K562 (cell line): ENCODE data around the gene SHB. TPM values are rescaled to one million over a fixed set of nuclear protein-coding genes. Genes with fewer than 3 reads are reported as not detected.

ENCODE experiments used
- C11orf30 ChIP-seq: fragments of 450-650 bp; IDR thresholded peaks from 2 replicates; pipeline ENCODE4 v1.6.1; 2016; ENCODE audit warnings: low read depth, mild to moderate bottlenecking
- CBFA2T2 ChIP-seq: fragments of 450-650 bp; conservative IDR thresholded peaks from 2 replicates; pipeline ENCODE4 v1.6.1; 2017; ENCODE audit warnings: mild to moderate bottlenecking
- E4F1 ChIP-seq: fragments of 250-450 bp; sonication (Bioruptor Pico); IDR thresholded peaks from 2 replicates; pipeline ENCODE4 v1.5.0; 2021; ENCODE audit warnings: mild to moderate bottlenecking, borderline replicate concordance
- MBD2 ChIP-seq: sonication (generic); IDR thresholded peaks from 2 replicates; pipeline ENCODE4 v1.6.1; 2016; ENCODE audit warnings: low read depth, borderline replicate concordance
- POLR2H ChIP-seq: IDR thresholded peaks from 2 replicates; pipeline ENCODE4 v1.6.1; 2016; ENCODE audit warnings: missing genetic modification characterization, low read depth, mild to moderate bottlenecking, control low read depth, missing compliant biosample characterization, moderate library complexity
- PTRF ChIP-seq: fragments of 450-650 bp; IDR thresholded peaks from 2 replicates; pipeline ENCODE4 v1.6.1; 2016; ENCODE audit warnings: mild to moderate bottlenecking, missing genetic modification characterization, missing compliant biosample characterization
- RBM25 ChIP-seq: fragments of 200-400 bp; formaldehyde crosslinking; IDR thresholded peaks from 2 replicates; pipeline ENCODE4 v1.6.1; 2018; ENCODE audit warnings: low read length, low read depth, moderate library complexity; ENCODE audit not compliant: severe bottlenecking
- SETDB1 ChIP-seq: IDR thresholded peaks from one replicate; pipeline ENCODE4 v1.6.1; 2012; ENCODE audit warnings: low read length, control low read depth, inconsistent platforms
- SNRNP70 ChIP-seq: fragments of 200-400 bp; formaldehyde crosslinking; optimal IDR thresholded peaks from 2 replicates; pipeline ENCODE3; 2017; ENCODE audit warnings: low read depth, low read length
- TBP ChIP-seq: optimal IDR thresholded peaks from 2 replicates; pipeline ENCODE3; 2011; ENCODE audit warnings: low read depth, low read length, improper control_type of control experiment
- THRAP3 ChIP-seq: fragments of 450-650 bp; IDR thresholded peaks from 2 replicates; pipeline ENCODE4 v1.6.1; 2016; ENCODE audit warnings: mild to moderate bottlenecking, inconsistent platforms, borderline replicate concordance
- XRCC3 ChIP-seq: fragments of 450-650 bp; IDR thresholded peaks from 2 replicates; pipeline ENCODE4 v1.6.1; 2017; ENCODE audit warnings: mild to moderate bottlenecking, moderate library complexity
- ZFPM2 ChIP-seq: fragments of 250-450 bp; sonication (Bioruptor Pico); IDR thresholded peaks from 2 replicates; pipeline ENCODE4 v1.5.1; 2022; ENCODE audit warnings: mild to moderate bottlenecking
- ZNF146 ChIP-seq: IDR thresholded peaks from one replicate; pipeline ENCODE4 v1.6.1; 2018; ENCODE audit warnings: missing compliant biosample characterization; ENCODE audit not compliant: unreplicated experiment
- polyA plus RNA-seq, 8 experiments: library from polyadenylated mRNA; depleted of rRNA in 4 of 8; stranded (reverse) in 5 of 8; unstranded in 3 of 8; fragments of >200 nt; fragmentation: Nextera tagmentation in 2 of 8; fragmentation: Illumina TruSeq in 1 of 8; extraction: Ambion mirVana in 2 of 8; extraction: Trizol in 1 of 8; gene quantifications; 2 replicates each; pipeline versions ENCODE4 v1.2.1 to v1.2.3, GENCODE V29; 2011 to 2014; ENCODE audit warnings: inconsistent platforms in 1 of 8, missing spikeins in 1 of 8
- total RNA-seq, 7 experiments: library from RNA; depleted of rRNA in 6 of 7; stranded (reverse); fragments of >200 nt in 6 of 7; fragmentation: Illumina TruSeq in 2 of 7; extraction: Trizol in 2 of 7; gene quantifications; 2 replicates each; pipeline versions ENCODE4 v1.2.1 to v1.2.3, GENCODE V29; 2011 to 2021; ENCODE audit warnings: low replicate concordance in 1 of 7
- TF ChIP-seq, protein P1 (sequence below): fragments of 150-350 bp; IDR thresholded peaks from 2 replicates; pipeline ENCODE4 v1.6.1; 2014; ENCODE audit warnings: low read depth, mild to moderate bottlenecking, low read length, borderline replicate concordance
- TF ChIP-seq, protein P2 (sequence below): fragments of 450-650 bp; conservative IDR thresholded peaks from 2 replicates; pipeline ENCODE4 v1.6.1; 2016; ENCODE audit warnings: missing genetic modification characterization, low read depth, mild to moderate bottlenecking, missing compliant biosample characterization, moderate library complexity
- TF ChIP-seq, protein P3 (sequence below): fragments of 250-450 bp; sonication (Bioruptor Pico); IDR thresholded peaks from 2 replicates; pipeline ENCODE4 v1.8.0; 2022; ENCODE audit warnings: moderate library complexity, mild to moderate bottlenecking, inconsistent platforms
- TF ChIP-seq, protein P4 (sequence below), 2 experiments: fragments of 450-650 bp; IDR thresholded peaks; 2 replicates each; pipeline ENCODE4 v1.6.1; 2016
- TF ChIP-seq, protein P5 (sequence below): fragments of 250-450 bp; sonication (Bioruptor Pico); IDR thresholded peaks from 2 replicates; pipeline ENCODE4 v1.9.0; 2021; ENCODE audit warnings: mild to moderate bottlenecking

SHB gene
- total and polyA plus RNA-seq, 9 of the 15 experiments (the other 6 are each of a cell fraction or from before 2014, with no cell fraction given), result 0.78 to 16.0 (median 5.3) TPM

DNA sequence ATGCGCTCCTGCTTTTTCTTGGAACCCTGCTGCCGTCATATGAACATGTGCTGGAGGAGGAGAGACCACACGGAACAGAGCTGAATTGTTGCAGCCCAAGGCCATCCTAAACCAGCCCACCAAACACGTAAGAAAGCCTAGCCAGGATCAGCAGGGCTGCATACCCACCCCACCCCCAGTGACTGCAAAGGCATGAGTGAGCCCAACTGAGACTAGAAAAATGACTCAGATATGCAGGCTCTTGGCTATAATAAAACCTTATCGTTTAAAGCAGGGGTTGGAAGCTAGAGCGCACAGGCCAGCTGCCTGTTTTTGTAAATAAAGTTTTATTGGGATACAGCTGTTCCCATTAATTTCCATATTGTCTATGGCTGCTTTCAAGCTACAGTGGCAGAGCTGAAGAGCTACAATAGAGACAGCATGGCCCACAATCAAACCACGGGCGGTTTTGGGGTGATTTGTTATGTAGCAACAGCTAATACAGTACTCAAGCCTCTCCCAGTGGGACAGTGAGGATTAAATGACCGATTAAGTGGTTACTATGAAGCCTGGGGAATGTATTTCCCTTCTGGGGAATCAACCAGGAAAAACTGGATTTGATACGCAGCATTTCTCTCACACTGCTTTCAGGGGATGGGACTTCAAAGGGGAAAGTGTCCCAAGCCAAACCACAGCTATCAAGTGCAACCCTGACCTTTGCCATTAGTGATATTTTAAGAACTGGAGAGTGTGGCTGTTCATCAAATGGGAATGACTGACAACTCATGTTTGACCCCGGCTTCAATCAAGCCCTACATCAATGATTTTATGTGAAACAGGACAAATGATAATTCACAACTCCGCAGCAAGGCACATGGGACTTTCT lies 6.3 kb downstream of the SHB start (continued):
- TF ChIP-seq, protein P1, sequence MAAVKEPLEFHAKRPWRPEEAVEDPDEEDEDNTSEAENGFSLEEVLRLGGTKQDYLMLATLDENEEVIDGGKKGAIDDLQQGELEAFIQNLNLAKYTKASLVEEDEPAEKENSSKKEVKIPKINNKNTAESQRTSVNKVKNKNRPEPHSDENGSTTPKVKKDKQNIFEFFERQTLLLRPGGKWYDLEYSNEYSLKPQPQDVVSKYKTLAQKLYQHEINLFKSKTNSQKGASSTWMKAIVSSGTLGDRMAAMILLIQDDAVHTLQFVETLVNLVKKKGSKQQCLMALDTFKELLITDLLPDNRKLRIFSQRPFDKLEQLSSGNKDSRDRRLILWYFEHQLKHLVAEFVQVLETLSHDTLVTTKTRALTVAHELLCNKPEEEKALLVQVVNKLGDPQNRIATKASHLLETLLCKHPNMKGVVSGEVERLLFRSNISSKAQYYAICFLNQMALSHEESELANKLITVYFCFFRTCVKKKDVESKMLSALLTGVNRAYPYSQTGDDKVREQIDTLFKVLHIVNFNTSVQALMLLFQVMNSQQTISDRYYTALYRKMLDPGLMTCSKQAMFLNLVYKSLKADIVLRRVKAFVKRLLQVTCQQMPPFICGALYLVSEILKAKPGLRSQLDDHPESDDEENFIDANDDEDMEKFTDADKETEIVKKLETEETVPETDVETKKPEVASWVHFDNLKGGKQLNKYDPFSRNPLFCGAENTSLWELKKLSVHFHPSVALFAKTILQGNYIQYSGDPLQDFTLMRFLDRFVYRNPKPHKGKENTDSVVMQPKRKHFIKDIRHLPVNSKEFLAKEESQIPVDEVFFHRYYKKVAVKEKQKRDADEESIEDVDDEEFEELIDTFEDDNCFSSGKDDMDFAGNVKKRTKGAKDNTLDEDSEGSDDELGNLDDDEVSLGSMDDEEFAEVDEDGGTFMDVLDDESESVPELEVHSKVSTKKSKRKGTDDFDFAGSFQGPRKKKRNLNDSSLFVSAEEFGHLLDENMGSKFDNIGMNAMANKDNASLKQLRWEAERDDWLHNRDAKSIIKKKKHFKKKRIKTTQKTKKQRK, result no peak
- TF ChIP-seq XRCC3 (no peak), C11orf30 (no peak), RBM25 (no peak), E4F1 (CRISPR knock-in tag) (no peak), SNRNP70 (no peak), ZNF146 (CRISPR knock-in tag) (no peak), CBFA2T2 (peak; percentile 81), TBP (no peak), POLR2H (no peak), THRAP3 (no peak), PTRF (tag) (no peak), ZFPM2 (CRISPR knock-in tag) (no peak), SETDB1 (no peak), MBD2 (no peak)
- TF ChIP-seq, protein P2, sequence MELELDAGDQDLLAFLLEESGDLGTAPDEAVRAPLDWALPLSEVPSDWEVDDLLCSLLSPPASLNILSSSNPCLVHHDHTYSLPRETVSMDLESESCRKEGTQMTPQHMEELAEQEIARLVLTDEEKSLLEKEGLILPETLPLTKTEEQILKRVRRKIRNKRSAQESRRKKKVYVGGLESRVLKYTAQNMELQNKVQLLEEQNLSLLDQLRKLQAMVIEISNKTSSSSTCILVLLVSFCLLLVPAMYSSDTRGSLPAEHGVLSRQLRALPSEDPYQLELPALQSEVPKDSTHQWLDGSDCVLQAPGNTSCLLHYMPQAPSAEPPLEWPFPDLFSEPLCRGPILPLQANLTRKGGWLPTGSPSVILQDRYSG, result no peak
- TF ChIP-seq, protein P3, sequence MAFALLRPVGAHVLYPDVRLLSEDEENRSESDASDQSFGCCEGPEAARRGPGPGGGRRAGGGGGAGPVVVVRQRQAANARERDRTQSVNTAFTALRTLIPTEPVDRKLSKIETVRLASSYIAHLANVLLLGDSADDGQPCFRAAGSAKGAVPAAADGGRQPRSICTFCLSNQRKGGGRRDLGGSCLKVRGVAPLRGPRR (CRISPR knock-in tag), result no peak
- TF ChIP-seq, protein P4, sequence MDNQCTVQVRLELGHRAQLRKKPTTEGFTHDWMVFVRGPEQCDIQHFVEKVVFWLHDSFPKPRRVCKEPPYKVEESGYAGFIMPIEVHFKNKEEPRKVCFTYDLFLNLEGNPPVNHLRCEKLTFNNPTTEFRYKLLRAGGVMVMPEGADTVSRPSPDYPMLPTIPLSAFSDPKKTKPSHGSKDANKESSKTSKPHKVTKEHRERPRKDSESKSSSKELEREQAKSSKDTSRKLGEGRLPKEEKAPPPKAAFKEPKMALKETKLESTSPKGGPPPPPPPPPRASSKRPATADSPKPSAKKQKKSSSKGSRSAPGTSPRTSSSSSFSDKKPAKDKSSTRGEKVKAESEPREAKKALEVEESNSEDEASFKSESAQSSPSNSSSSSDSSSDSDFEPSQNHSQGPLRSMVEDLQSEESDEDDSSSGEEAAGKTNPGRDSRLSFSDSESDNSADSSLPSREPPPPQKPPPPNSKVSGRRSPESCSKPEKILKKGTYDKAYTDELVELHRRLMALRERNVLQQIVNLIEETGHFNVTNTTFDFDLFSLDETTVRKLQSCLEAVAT (IDR thresholded peaks at IDR 0.05), result no peak
- TF ChIP-seq, protein P5, sequence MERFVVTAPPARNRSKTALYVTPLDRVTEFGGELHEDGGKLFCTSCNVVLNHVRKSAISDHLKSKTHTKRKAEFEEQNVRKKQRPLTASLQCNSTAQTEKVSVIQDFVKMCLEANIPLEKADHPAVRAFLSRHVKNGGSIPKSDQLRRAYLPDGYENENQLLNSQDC (CRISPR knock-in tag), result no peak
